H1 (cell line): ENCODE data around the gene DRC3. TPM values are rescaled to one million over a fixed set of nuclear protein-coding genes. Genes with fewer than 3 reads are reported as not detected.

Experiments used
- GABPA ChIP-seq: IDR thresholded peaks from 2 replicates; pipeline ENCODE4 v1.6.1; 2011; ENCODE audit warnings: mild to moderate bottlenecking, low read length, moderate library complexity, borderline replicate concordance; ENCODE audit not compliant: insufficient read depth
- SP2 ChIP-seq: IDR thresholded peaks from 2 replicates; pipeline ENCODE4 v1.6.1; 2012; ENCODE audit warnings: mild to moderate bottlenecking, low read length, inconsistent platforms
- polyA plus RNA-seq, 7 experiments: library from polyadenylated mRNA; depleted of rRNA in 3 of 7; stranded (reverse) in 5 of 7; unstranded in 2 of 7; fragments of >200 nt in 5 of 7; fragments of 200-250 nt in 2 of 7; gene quantifications; 1 replicate in 5 of 7; 2 replicates in 1 of 7; 4 replicates in 1 of 7; pipeline versions ENCODE4 v1.2.1 to v1.2.3, GENCODE V29; 2011 to 2013; ENCODE audit warnings: missing spikeins in 2 of 7, mixed read lengths in 2 of 7
- total RNA-seq: library from RNA; stranded (reverse); fragmentation: NEBNext Ultra II Directional; extraction: Animal tissue kit (Norgen Biotek cat#: 25700); gene quantifications from 2 replicates; pipeline ENCODE4 v1.2.1, GENCODE V29; 2021
- TF ChIP-seq, protein P1 (sequence below): IDR thresholded peaks from 2 replicates; pipeline ENCODE4 v1.6.1; 2012; ENCODE audit warnings: inconsistent platforms

The DRC3 gene
- total and polyA plus RNA-seq, 2 of the 8 experiments (the other 6 are each of a cell fraction or from before 2014, with no cell fraction given) = 0.59 TPM; not detected in 1

DNA sequence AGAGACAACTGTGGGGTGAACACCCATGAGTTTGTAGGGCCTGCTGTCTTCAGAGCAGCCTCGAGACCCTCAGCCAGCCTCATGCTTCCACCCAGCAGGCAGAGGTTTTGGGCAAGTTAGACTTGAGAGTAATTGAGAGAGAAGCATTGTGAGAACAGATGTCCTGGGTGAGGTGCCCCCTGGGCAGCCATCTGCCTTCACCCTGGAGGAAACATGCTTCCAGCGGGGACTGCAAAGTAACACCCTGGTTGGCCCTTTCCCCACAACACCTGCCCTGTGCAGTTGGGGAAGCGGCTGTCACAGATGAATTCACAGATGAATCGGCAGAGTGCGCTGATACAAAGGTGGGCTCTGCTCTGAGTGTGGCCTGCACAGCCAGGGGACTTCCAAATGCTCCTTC lies 42.9 kb downstream of the DRC3 start (continued):
- no peak for TF ChIP-seq GABPA
- no peak for TF ChIP-seq SP2
- TF ChIP-seq, protein P1, sequence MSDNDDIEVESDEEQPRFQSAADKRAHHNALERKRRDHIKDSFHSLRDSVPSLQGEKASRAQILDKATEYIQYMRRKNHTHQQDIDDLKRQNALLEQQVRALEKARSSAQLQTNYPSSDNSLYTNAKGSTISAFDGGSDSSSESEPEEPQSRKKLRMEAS = no peak
- TF ChIP-seq, all 59 proteins: peak for 0
